ENCODE data around the gene SFXN5. TPM values are rescaled to one million over a fixed set of nuclear protein-coding genes. Genes with fewer than 3 reads are reported as not detected.

The SFXN5 gene
- total and polyA plus RNA-seq, 2 of the 8 experiments (the other 6 are each of a cell fraction or from before 2014, with no cell fraction given), result 29.3 to 33.1 TPM

DNA sequence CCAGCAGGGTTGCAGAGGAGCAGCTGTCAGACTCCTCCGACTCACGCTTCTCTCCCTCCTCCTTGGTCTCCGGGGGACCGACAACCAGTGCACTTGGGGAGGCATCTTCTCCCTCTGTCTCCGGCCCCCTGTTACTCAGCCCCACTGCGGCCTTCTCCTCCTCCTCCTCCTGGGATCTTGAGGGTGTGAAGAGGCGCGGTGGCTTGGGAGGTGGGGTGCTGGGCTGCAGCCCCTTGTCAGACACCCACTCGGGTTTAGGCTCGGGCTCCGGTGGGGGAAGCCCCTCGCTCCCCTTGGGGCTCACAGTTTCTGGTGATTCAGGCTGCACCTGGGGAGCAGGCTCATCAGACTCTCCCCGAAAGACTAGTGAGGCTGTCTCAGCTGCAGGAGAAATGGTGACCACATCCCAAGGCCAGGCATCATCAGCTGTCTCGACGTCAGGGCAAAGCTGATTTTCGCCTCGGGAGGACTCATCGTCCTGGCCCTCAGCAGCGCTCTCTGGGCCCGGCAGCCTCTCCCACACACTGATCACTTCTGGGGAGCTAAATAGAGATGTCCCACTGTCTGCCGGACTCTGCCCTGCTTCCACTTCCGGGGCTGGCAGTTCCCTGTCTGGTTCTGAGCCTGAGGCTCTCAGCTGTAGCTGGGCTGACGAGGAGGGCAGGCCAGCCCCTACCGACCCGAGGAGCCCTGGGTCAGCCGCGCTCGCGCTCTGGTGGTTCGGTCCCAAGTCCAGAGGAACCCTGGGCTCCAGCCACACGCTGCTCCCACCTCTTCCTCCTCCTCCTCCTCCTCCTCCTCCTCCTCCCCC is 9.0 kb upstream of the SFXN5 start:
- CTCF ChIA-PET (ENCODE audit: partially characterized antibody), result interaction anchor here (0.9 to 12.9 kb wide), 13 partner anchors 9 to 186 kb away, joined by 3 to 321 read pairs (median 5); no protein-coding TSS in a partner anchor
- 89% methylated on average over 22 of the region's 31 CpGs; no CpG with 5 or more reads in 1 of the 2 experiments for WGBS, 2 experiments (ENCODE audit: extremely low coverage in 1 of 2, insufficient coverage in 1 of 2, insufficient read length in 1 of 2, insufficient replicate concordance in 2 of 2, low coverage in 1 of 2, low lambda C conversion rate in 2 of 2, missing lambda C conversion rate in 1 of 2)
- FAIRE-seq (no peak), DNase-seq (ENCODE audit: low read depth in 1 of 2, low spot score in 2 of 2) (no peak)
- Histone ChIP-seq H3K79me2 (ENCODE audit: control insufficient read depth in 1 of 2, insufficient read depth in 2 of 2, low read length in 2 of 2) (no peaks in the 10 kb centered on the region), H3K14ac (ENCODE audit: insufficient read length) (no peak overlapping the region), H3K4me1 (replicated peaks in 1 of 4; ENCODE audit: control insufficient read depth in 3 of 4, insufficient read depth in 4 of 4, low read length in 3 of 4) (peaks cover 0 to 9% (median 5%) of the 10 kb centered on the region in 4 experiments; a peak in 6 of 7 replicates), H3K79me1 (ENCODE audit: low read depth, low read length) (no peaks in the 10 kb centered on the region; the same call in 1 of the 2 replicates), H3K4me2 (ENCODE audit: insufficient read depth in 1 of 2, low read depth in 2 of 2, low read length in 2 of 2) (no peak overlapping the region), H2BK12ac (ENCODE audit: low read depth, low read length) (no peak overlapping the region), H3K23me2 (ENCODE audit: low read depth, low read length) (no peaks in the 10 kb centered on the region), H2BK20ac (ENCODE audit: low read length) (no peak overlapping the region), H3K4me3 (ENCODE audit: extremely low read depth in 1 of 4, insufficient read depth in 2 of 4, low read depth in 3 of 4, low read length in 4 of 4) (no peak overlapping the region), H4K20me1 (replicated peaks in 1 of 2; ENCODE audit: control insufficient read depth in 1 of 2, insufficient read depth in 2 of 2, low read length in 2 of 2) (peaks cover 0 to 11% of the 10 kb centered on the region in 2 experiments), H3K9me3 (ENCODE audit: insufficient read depth in 2 of 2, low read depth in 1 of 2, low read length in 1 of 2) (no peaks in the 10 kb centered on the region), H3K23ac (ENCODE audit: insufficient read length) (no peak overlapping the region), H2BK120ac (replicated peaks; ENCODE audit: low read depth, low read length) (no peak overlapping the region), H2BK15ac (ENCODE audit: low read length) (no peak overlapping the region), H4K5ac (ENCODE audit: insufficient read length, low read depth, low read length) (no peak overlapping the region), H3K27me3 (replicated peaks in 1 of 4; ENCODE audit: control insufficient read depth in 3 of 4, extremely low read depth in 1 of 4, insufficient read depth in 3 of 4, low read length in 3 of 4) (no peaks in the 10 kb centered on the region), H2AK5ac (ENCODE audit: low read depth, low read length) (no peak overlapping the region), H3K18ac (ENCODE audit: extremely low read depth, low read length) (0 out of 2 replicates have a peak overlapping the region, but pooled peaks have one; percentile 2), H3K9ac (replicated peaks in 1 of 4; ENCODE audit: extremely low read depth in 1 of 4, low read depth in 3 of 4, low read length in 3 of 4) (no peak overlapping the region), H4K91ac (replicated peaks; ENCODE audit: insufficient read length, low read length) (no peak overlapping the region), H3K56ac (replicated peaks; ENCODE audit: insufficient read length, low read depth, low read length) (no peak overlapping the region), H2BK5ac (ENCODE audit: low read depth, low read length) (no peak overlapping the region), H3K4ac (replicated peaks; ENCODE audit: insufficient read length, low read depth, low read length) (no peak overlapping the region), H2AFZ (ENCODE audit: low read length) (no peak overlapping the region), H3K36me3 (ENCODE audit: control insufficient read depth in 2 of 4, insufficient read depth in 4 of 4, low read length in 3 of 4) (no peaks in the 10 kb centered on the region), H4K8ac (ENCODE audit: extremely low read depth, insufficient read depth, low read length) (peak overlapping the region; percentile 58), H3K27ac (ENCODE audit: low read depth, low read length) (no peak overlapping the region)
- POLR2A ChIA-PET (ENCODE audit: partially characterized antibody), result interaction anchor here (0.6 to 1.4 kb wide), 2 partner anchors 14 to 81 kb away, joined by 3 to 4 read pairs; no protein-coding TSS in a partner anchor
- no peak for TF ChIP-seq EGR1 (IDR thresholded peaks at IDR 0.05; ENCODE audit: borderline replicate concordance, low read depth, low read length)
- TF ChIP-seq CREB1 (IDR thresholded peaks at IDR 0.05), result no peak
- no peak for TF ChIP-seq SP2 (IDR thresholded peaks at IDR 0.05; ENCODE audit: low read length)
- TF ChIP-seq, protein P1, sequence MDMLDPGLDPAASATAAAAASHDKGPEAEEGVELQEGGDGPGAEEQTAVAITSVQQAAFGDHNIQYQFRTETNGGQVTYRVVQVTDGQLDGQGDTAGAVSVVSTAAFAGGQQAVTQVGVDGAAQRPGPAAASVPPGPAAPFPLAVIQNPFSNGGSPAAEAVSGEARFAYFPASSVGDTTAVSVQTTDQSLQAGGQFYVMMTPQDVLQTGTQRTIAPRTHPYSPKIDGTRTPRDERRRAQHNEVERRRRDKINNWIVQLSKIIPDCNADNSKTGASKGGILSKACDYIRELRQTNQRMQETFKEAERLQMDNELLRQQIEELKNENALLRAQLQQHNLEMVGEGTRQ (IDR thresholded peaks at IDR 0.05; ENCODE audit: low read length), result no peak
- no peak for TF ChIP-seq CHD1 (IDR thresholded peaks at IDR 0.05; ENCODE audit: low read depth, low read length)
- TF ChIP-seq BACH1 (IDR thresholded peaks at IDR 0.05; ENCODE audit: low read length), result no peak
